ENCODE results near the gene ERC1. TPM values are rescaled to one million over a fixed set of nuclear protein-coding genes. Genes with fewer than 3 reads are reported as not detected.
"Not testable (repeated sequence)": the region's sequence is repeated elsewhere in the genome, so short reads cannot be mapped to it uniquely, and the experiment has no call there.

The ERC1 gene
- total RNA-seq, 1 donor from 2014 or later, result 79.5 TPM

- Mint-ChIP-seq H3K4me1 (ENCODE audit: unreplicated experiment) (no peaks in the 10 kb centered on the region), H3K4me3 (ENCODE audit: unreplicated experiment) (no peak overlapping the region), H3K27me3 (ENCODE audit: unreplicated experiment) (no peaks in the 10 kb centered on the region), H3K36me3 (ENCODE audit: unreplicated experiment) (peaks cover 23% of the 10 kb centered on the region), H3K27ac (ENCODE audit: unreplicated experiment) (no peak overlapping the region), H3K9me3 (ENCODE audit: unreplicated experiment) (no peaks in the 10 kb centered on the region)
- TF ChIP-seq, protein P1, sequence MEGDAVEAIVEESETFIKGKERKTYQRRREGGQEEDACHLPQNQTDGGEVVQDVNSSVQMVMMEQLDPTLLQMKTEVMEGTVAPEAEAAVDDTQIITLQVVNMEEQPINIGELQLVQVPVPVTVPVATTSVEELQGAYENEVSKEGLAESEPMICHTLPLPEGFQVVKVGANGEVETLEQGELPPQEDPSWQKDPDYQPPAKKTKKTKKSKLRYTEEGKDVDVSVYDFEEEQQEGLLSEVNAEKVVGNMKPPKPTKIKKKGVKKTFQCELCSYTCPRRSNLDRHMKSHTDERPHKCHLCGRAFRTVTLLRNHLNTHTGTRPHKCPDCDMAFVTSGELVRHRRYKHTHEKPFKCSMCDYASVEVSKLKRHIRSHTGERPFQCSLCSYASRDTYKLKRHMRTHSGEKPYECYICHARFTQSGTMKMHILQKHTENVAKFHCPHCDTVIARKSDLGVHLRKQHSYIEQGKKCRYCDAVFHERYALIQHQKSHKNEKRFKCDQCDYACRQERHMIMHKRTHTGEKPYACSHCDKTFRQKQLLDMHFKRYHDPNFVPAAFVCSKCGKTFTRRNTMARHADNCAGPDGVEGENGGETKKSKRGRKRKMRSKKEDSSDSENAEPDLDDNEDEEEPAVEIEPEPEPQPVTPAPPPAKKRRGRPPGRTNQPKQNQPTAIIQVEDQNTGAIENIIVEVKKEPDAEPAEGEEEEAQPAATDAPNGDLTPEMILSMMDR (IDR thresholded peaks at IDR 0.05), result no peak
- no peak for DNase-seq (ENCODE audit: extremely low spot score, unreplicated experiment)
These were observed 147.7 kb downstream of the ERC1 start for GRCh38 chr12:1138691-1139090.

- not testable (repeated sequence) for H3K27me3 Mint-ChIP-seq (ENCODE audit: unreplicated experiment); H3K4me3 Mint-ChIP-seq (ENCODE audit: unreplicated experiment); H3K9me3 Mint-ChIP-seq (ENCODE audit: unreplicated experiment); DNase-seq (ENCODE audit: extremely low spot score, unreplicated experiment); H3K27ac Mint-ChIP-seq (ENCODE audit: unreplicated experiment); H3K4me1 Mint-ChIP-seq (ENCODE audit: unreplicated experiment)
- peaks cover 28% of the 10 kb centered on the region for H3K36me3 Mint-ChIP-seq (ENCODE audit: unreplicated experiment)
These were observed 155.7 kb downstream of the ERC1 start for GRCh38 chr12:1146758-1147157.

DNA sequence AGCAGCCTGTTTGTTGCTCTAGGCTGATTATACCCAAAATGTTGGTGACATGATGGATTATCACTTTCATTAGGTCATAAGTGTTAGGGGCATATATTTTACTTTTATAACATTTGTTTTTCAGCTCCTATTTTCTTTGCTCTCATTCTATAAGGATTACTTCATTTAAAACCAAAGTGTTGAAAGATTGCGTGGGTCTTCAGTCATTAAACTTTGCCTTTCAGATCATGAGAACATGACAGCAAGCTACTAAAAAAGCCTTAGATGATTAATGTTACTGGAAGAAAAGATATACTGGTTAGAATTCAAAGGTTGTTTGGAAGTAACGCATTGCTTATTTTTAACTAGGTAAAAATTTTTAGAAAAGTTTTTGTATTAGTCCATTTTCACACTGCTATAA, 156.8 kb downstream of the ERC1 start:
- H3K4me1 Mint-ChIP-seq (ENCODE audit: unreplicated experiment), result peaks cover 2% of the 10 kb centered on the region
- no peaks in the 10 kb centered on the region for H3K27me3 Mint-ChIP-seq (ENCODE audit: unreplicated experiment)
- peaks cover 29% of the 10 kb centered on the region for H3K36me3 Mint-ChIP-seq (ENCODE audit: unreplicated experiment)
- H3K4me3 Mint-ChIP-seq (ENCODE audit: unreplicated experiment), result no peak overlapping the region
- peaks cover 3% of the 10 kb centered on the region for H3K9me3 Mint-ChIP-seq (ENCODE audit: unreplicated experiment)
- DNase-seq (ENCODE audit: extremely low spot score, unreplicated experiment), result no peak
- H3K27ac Mint-ChIP-seq (ENCODE audit: unreplicated experiment), result no peak overlapping the region
- TF ChIP-seq, protein P1 (IDR thresholded peaks at IDR 0.05), result no peak

GRCh38 chr12:1157046-1157445, 166.0 kb downstream of the ERC1 start:
- Mint-ChIP-seq H3K4me3 (ENCODE audit: unreplicated experiment) (no peak overlapping the region), H3K27ac (ENCODE audit: unreplicated experiment) (no peak overlapping the region), H3K36me3 (ENCODE audit: unreplicated experiment) (peaks cover 19% of the 10 kb centered on the region), H3K4me1 (ENCODE audit: unreplicated experiment) (no peaks in the 10 kb centered on the region), H3K9me3 (ENCODE audit: unreplicated experiment) (peaks cover 5% of the 10 kb centered on the region), H3K27me3 (ENCODE audit: unreplicated experiment) (no peaks in the 10 kb centered on the region)
- no peak for DNase-seq (ENCODE audit: extremely low spot score, unreplicated experiment)
- TF ChIP-seq, protein P1 (IDR thresholded peaks at IDR 0.05), result no peak

- TF ChIP-seq, protein P1 (IDR thresholded peaks at IDR 0.05), result no peak
- H3K4me1 Mint-ChIP-seq (ENCODE audit: unreplicated experiment), result no peaks in the 10 kb centered on the region
- no peak for DNase-seq (ENCODE audit: extremely low spot score, unreplicated experiment)
- no peak overlapping the region for H3K4me3 Mint-ChIP-seq (ENCODE audit: unreplicated experiment)
- H3K9me3 Mint-ChIP-seq (ENCODE audit: unreplicated experiment), result no peaks in the 10 kb centered on the region
- no peaks in the 10 kb centered on the region for H3K27me3 Mint-ChIP-seq (ENCODE audit: unreplicated experiment)
- no peak overlapping the region for H3K27ac Mint-ChIP-seq (ENCODE audit: unreplicated experiment)
- peaks cover 11% of the 10 kb centered on the region for H3K36me3 Mint-ChIP-seq (ENCODE audit: unreplicated experiment)
These were observed 170.2 kb downstream of the ERC1 start for GRCh38 chr12:1161197-1161596.
